Measurements from ENCODE around the gene SLC7A5. TPM values are rescaled to one million over a fixed set of nuclear protein-coding genes. Genes with fewer than 3 reads are reported as not detected.
A peak's percentile ranks its signal among the peaks of the same experiment; 100 is the strongest.

The SLC7A5 gene
- total and polyA plus RNA-seq, 2 of the 13 experiments (the other 11 are each of a cell fraction or from before 2014, with no cell fraction given), result 79.6 to 155 TPM

GRCh38 chr16:87801679-87802259, 67.5 kb downstream of the SLC7A5 start:
- peak overlapping the region in 1 of 3 experiments; percentile 13; a peak in 1 of 6 replicates for H3K4me3 ChIP-seq (replicated peaks in 1 of 3; ENCODE audit: insufficient read depth in 1 of 3, low read depth in 2 of 3, low read length in 3 of 3)
- ATAC-seq (peak; percentile 56), FAIRE-seq (no peak), DNase-seq (ENCODE audit: low spot score) (no peak)
- WGBS (ENCODE audit: low lambda C conversion rate), result 39% methylated on average over 11 of the region's 16 CpGs
- peak overlapping the region; percentile 51 for H3K4me2 ChIP-seq (ENCODE audit: low read depth, low read length)
- peaks cover 41% of the 10 kb centered on the region for H3K4me1 ChIP-seq (ENCODE audit: insufficient read depth, low read length)
- peaks cover 0 to 20% of the 10 kb centered on the region in 2 experiments; a peak in 4 of 5 replicates for H3K27me3 ChIP-seq (ENCODE audit: control insufficient read depth in 1 of 2, insufficient read depth in 2 of 2, low read length in 2 of 2)
- POLR2A ChIA-PET, result interaction anchor here (0.7 to 10.2 kb wide), 6 partner anchors 10 to 69 kb away, joined by 3 to 228 read pairs (median 4); partner anchors contain the start of gene KLHDC4
- in situ Hi-C loops (cut with HindIII; ENCODE audit: extremely low pct_ligation_motif_present, low pct_unique_long_range_greater_than_20kb), result no loop called here
- H2AFZ ChIP-seq (ENCODE audit: low read length), result peak overlapping the region; percentile 56
- no peak overlapping the region for H3K27ac ChIP-seq (ENCODE audit: extremely low read length, insufficient read depth, low read length)
- no peaks in the 10 kb centered on the region for H3K36me3 ChIP-seq (replicated peaks in 1 of 2; ENCODE audit: control insufficient read depth in 1 of 2, insufficient read depth in 2 of 2, low read length in 2 of 2)
- H3K9ac ChIP-seq (ENCODE audit: insufficient read depth, low read depth, low read length), result peak overlapping the region; percentile 10; the same call in 1 of the 2 replicates
- H3K79me2 ChIP-seq (ENCODE audit: insufficient read depth, low read length), result no peaks in the 10 kb centered on the region
- H3K9me3 ChIP-seq (ENCODE audit: low read length), result no peaks in the 10 kb centered on the region
- H4K20me1 ChIP-seq (ENCODE audit: insufficient read depth, low read length), result no peaks in the 10 kb centered on the region
- CTCF ChIA-PET (ENCODE audit: low intra/inter-chr PET ratio, low total read pairs), result interaction anchor here (1.2 kb wide), 1 partner anchor 20 kb away, joined by 3 read pairs; no protein-coding TSS in a partner anchor
- intact Hi-C loops (cut with micrococcal nuclease; ENCODE audit: unreplicated experiment), result no loop called here
- no TSS peak for BruUV-seq (replicated peaks)
- TF ChIP-seq ESRRA (CRISPR knock-in tag; IDR thresholded peaks at IDR 0.05; ENCODE audit: low read depth), result no peak
- TF ChIP-seq ZNF546 (CRISPR knock-in tag; conservative IDR thresholded peaks at IDR 0.05), result 0 out of 2 replicates have a peak, but pooled peaks have one; percentile 26
- TF ChIP-seq NFIB (CRISPR knock-in tag; IDR thresholded peaks at IDR 0.05; ENCODE audit: borderline replicate concordance), result no peak
- TF ChIP-seq ZBTB33 (CRISPR knock-in tag; IDR thresholded peaks at IDR 0.05), result peak; percentile 30; the same call in 1 of the 2 replicates
- TF ChIP-seq UBTF (CRISPR knock-in tag; IDR thresholded peaks at IDR 0.05), result no peak
- TF ChIP-seq ZNF687 (CRISPR knock-in tag; IDR thresholded peaks at IDR 0.05), result peak; percentile 43
- no peak for TF ChIP-seq FOXC1 (CRISPR knock-in tag; IDR thresholded peaks at IDR 0.05; ENCODE audit: borderline replicate concordance)
- TF ChIP-seq KDM3A (CRISPR knock-in tag; IDR thresholded peaks at IDR 0.05; ENCODE audit: low read depth), result no peak
- no peak for TF ChIP-seq MIXL1 (CRISPR knock-in tag; IDR thresholded peaks at IDR 0.05)
- no peak for TF ChIP-seq ZNF414 (CRISPR knock-in tag; IDR thresholded peaks at IDR 0.05)
- no peak for TF ChIP-seq ZNF264 (CRISPR knock-in tag; IDR thresholded peaks at IDR 0.05)
- no peak for TF ChIP-seq TOPORS (CRISPR knock-in tag; IDR thresholded peaks at IDR 0.05)
- no peak for TF ChIP-seq ZNF296 (CRISPR knock-in tag; conservative IDR thresholded peaks at IDR 0.05)
